DMS53 treated with DMSO at 0.1 percent for 48 hours (cell line): Measurements from ENCODE around the gene TTC34.

Source experiments
- DNase-seq: peaks from one replicate; lab custom pipeline; 2025; ENCODE audit not compliant: unreplicated experiment; lab: John Stamatoyannopoulos, UW

TTC34 gene

DNA sequence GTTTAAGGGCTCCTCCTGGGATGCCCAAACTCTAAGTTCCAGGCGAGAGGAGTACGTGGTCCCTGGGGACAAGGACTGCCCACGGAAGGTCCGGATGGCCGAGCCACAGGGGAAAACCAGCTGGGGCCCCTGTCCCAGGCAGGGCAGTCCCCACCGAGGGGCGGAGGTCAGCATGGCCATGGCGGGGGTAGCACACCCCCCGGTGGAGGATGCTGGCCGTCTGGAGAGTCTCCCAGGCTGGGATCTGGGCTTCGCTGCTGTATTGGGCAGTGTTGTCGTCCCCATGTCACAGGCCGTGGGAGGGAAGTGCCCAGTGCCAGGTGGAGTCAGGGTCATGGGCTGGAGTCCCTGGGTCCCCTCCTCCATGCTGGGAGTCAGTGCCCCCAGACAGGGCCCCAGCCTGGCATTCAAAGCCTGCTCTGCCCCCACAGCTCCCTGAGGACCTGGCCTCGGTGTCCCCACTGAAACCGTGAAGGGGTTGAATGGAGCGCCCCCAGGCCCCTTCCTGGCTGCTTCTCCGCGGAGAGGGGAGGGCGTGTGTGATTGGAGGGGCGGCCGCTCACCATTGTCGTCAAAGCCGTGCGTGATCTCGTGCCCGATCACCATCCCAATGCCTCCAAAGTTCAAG is 208.1 kb downstream of the TTC34 start:
- no peak for DNase-seq

DNA sequence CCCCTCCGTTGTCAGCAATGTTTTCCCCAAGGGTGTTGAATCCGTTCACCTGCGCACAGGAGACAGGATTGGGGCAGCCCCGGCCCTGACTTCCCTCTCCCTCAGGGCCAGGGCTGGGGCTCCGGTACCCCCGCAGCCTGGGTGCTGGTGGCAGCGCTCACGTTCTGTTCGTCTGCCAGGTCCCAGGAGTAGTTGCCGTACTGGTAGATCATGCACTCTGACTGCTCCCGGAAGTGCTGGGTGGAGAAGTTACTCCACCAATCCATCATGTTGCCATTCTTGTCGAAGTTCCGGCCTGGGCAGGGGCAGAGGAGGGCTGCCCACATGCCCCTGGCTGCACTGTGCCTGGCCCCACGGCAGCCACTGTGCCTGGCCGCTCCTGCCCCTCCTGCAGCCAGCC is 208.8 kb downstream of the TTC34 start:
- no peak for DNase-seq

GRCh38 chr1:2591581-2592261 is 209.8 kb downstream of the TTC34 start:
- no peak for DNase-seq

GRCh38 chr1:2591233-2591580 is 210.3 kb downstream of the TTC34 start:
- DNase-seq: no peak

DNA sequence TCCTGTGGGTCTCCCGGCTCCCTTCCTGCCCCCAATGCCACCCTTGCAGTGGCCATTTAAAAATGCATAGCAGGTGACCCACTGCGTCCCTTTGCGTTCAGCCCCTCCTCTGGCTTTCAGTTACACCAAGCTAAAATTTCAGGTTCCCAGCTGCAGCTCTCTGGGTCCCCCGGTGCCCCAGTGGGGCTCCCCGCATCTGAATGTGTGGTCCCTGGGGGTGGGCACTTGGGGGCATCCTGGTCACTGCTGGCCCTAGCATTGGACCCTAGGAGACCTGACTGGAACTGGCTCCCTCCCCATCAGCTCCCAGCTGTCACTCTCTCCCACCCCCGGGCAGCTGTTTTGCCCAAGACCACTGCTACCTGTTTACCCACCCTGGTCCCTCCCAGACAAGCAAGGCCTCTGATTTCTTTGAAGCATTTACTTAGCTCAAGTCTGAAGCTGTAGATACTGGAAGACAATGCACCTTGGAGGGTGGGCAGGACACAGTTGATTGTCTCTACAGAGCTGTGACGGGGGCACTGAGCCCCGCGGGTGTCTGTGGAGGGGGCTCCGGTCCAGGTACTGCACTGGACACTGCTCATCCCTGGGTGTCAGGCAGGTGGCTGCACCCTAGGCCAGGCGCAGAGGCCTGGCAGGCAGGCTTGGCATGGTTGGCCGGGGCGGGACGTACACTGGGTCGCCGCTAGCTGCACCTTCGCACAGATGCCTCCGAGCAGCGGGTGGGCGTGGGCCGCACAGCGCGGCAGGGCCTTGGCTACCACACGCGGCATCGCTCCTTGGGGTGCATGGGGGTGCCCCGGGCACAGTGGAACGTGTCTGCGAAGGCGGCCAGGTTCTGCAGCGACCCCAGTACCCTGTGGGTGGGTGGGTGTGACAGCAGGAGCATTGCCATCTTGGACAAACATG is 211.0 kb downstream of the TTC34 start:
- DNase-seq: no peak

GRCh38 chr1:2589431-2590232 is 211.9 kb downstream of the TTC34 start:
- no peak for DNase-seq

GRCh38 chr1:2588661-2589430 is 212.6 kb downstream of the TTC34 start:
- DNase-seq: no peak

- no peak for DNase-seq
Observed at GRCh38 chr1:2587860-2588571, 213.5 kb downstream of the TTC34 start.

DNA sequence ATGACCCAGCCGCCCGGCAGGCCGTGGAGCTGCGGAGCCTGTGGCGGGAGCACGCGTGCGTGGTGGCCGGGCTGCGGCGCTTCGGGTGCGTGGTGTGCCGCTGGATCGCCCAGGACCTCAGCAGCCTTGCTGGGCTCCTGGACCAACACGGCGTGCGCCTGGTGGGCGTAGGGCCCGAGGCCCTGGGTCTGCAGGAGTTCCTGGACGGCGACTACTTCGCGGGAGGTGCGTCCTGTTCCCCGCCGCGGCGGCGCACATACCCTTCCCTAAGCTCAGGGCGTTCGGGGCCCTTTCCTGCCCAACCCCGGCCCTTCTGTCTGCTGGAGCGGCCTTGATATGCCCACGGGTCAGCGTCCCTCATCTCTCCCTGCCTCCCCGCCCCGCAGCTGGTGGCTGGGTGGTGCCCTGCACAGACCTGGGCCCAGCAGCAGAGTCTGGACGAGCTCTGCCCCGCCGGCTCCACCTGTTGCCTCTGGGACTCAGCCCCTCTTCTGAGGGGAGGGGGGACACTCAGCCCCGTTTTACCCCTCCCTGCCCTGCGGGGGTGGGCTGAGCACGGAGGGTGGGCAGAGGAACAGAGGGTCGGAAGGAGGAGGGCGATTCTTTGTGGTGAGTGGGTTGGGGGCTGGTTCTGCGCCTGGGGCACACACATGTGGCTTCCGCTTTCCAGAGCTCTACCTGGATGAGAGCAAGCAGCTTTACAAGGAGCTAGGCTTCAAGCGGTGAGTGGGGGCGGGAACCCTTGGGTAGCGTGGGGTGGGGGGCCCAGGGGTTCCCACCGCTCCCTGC is 214.2 kb downstream of the TTC34 start:
- DNase-seq: no peak

GRCh38 chr1:2586154-2587070 is 215.1 kb downstream of the TTC34 start, which contains the start of gene PRXL2B:
TSS of gene PRXL2B (plus strand) at chr1:2586777. CDS start at chr1:2586886, 109 bp downstream.
- peak; percentile 89 for DNase-seq
